HG03135 (cell line): ENCODE measurements around the gene CHKB.
"Not testable (repeated sequence)": the region's sequence is repeated elsewhere in the genome, so short reads cannot be mapped to it uniquely, and the experiment has no call there.

ENCODE experiments used
- ATAC-seq: cut with Tn5 transposase; IDR thresholded peaks from one replicate; pipeline ENCODE4 v1.9.1; 2021; ENCODE audit warnings: mild to moderate bottlenecking, moderate library complexity; ENCODE audit not compliant: unreplicated experiment

Gene CHKB

DNA sequence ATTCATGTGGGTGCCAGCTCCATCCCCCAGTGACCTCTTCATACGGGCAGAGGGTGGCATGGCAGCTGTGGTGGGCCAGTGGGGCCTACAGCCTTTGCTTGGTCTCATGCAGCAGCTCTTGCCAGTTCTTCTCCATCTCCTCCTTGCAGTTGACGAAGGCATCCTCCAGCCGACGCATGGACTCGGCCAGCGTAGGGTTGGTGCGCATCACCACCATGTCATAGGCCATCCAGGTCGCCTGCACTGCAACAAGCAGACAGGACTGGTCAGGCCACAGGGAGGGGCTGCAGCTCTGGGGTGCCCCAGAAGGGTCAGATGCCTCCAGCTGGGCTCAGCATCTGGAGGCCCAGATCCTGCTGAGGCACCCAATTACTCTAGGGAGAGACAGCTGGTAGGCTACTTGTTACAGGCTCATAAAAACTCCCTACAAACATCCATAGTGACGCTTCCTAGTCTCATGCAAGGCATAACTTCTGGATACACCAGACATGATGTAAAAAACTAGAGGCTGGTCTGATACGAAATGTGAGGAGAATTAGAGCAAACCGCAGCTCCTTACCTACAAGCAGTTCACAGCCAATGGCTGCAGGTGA lies 31.4 kb downstream of the CHKB start:
- ATAC-seq = no peak

- ATAC-seq = no peak
Measured at GRCh38 chr22:50550395-50550794, 32.3 kb downstream of the CHKB start.

- ATAC-seq = no peak
Measured at GRCh38 chr22:50548921-50549790, 33.5 kb downstream of the CHKB start.

DNA sequence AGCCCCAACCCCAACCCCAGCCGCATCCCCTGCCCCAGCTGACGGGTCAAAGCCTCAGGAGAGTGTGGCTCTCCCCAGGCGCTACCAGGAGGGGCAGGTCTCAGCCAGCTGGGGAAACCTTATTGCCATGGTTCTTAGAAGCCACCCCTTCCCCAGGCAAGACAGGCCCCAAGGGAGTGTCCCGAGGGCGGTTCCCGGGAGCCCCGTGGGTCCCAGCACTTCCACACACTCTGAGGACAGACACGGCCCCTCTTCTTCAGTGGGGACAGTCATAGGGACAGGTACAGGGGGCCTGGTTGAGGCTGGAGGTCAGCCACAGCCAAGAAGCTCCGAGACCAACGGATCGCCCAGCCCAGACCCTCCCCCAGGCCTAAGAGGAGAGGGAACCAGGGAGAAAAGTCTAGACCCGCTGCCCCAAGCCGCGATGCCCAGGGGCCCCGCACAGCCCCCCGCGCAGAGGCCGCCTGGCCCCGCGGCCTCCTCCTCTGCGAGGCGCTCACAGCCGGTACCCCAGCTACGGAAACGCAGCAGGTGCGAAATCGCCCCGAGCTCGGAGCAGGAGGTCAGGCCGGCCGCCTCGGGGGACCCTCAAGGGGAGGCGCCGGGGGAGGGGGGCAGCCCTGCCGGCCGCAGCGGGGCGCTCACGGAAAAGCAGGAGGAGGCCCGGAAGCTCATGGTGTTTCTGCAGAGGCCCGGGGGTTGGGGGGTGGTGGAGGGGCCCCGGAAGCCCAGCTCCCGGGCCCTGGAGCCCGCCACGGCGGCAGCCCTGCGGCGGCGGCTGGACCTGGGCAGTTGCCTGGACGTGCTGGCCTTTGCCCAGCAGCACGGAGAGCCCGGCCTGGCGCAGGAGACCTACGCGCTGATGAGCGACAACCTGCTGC lies 34.4 kb downstream of the CHKB start:
- ATAC-seq = no peak

- no peak for ATAC-seq
Measured at GRCh38 chr22:50547263-50547985, 35.2 kb downstream of the CHKB start.

- no peak for ATAC-seq
Measured at GRCh38 chr22:50546326-50547262, 36.1 kb downstream of the CHKB start.

GRCh38 chr22:50545522-50546325 lies 36.9 kb downstream of the CHKB start, which contains the start of gene KLHDC7B:
KLHDC7B (plus strand) TSS chr22:50545899; CDS start chr22:50546244, 345 bp downstream.
- no peak for ATAC-seq

DNA sequence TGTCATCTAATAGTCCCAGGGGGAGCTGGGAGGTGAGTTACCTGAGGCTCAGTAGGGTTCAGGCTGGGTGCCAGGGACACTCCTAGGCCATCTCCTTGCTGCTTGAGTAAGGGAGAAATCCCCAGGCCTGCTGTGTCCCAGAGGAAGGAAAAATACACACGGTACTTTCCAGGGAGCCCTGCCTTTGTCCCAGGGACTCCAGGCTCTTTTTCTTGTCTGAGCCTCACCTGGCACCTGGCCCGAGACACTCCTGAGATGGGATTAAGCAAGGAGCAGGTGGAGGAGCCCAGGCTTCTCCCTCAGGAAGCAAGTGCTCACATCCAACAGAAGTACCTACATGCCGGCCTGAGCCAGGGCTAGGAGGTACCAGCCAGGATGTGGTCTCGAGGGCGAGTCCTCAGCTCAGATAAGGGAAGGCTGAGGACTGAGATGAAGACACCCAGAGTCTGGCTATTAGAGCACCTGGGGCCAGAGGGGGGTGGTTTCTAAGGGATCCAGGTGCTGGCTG lies 37.8 kb downstream of the CHKB start:
- no peak for ATAC-seq

DNA sequence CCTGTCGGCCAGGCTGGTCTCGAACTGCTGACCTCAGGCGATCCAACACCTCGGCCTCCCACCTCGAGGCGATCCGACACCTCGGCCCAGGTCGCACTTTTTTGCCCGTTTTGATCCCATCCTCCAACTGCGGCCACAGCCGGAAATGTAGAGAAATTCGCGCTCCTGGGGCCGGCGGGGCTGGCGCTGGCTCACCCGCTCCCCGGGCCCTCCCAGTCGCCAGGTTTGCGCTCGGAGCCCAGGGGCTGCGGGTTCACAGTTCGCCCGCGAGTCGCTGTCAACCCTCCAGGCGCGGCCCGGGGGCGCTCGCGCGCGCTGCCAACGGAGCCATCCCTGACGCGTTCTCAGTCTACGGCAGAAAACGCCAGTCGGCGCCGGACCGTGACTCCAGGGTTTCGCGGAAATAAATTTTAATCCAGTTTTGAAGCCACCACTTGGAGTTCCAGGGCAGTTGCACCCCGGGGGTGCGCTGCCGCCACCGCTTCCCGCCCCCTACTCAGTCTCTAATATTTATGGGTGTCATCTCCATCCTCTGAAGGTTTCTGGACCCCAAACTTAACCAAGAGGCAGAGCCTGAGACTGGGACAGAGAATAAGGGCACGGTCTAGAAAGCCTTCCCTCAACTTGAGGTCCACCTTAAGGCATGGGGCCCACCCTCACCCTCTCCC lies 38.4 kb downstream of the CHKB start:
- ATAC-seq = no peak

GRCh38 chr22:50542416-50542927 lies 40.2 kb downstream of the CHKB start:
- no peak for ATAC-seq

DNA sequence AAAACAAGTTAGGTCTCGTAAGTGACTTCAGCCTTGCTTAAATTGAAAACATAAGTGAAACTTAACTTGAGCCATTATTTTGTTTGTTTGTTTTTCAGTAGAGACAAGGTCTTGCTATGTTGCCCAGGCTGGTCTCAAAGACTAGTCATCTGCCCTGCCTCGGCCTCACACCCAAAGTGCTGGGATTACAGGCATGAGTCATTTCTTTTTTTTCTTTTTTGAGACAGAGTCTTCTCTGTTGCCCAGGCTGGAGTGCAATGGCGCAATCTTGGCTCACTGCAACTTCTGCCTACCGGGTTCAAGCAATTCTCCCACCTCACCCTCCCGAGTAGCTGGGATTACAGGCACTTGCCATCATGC lies 41.0 kb downstream of the CHKB start:
- ATAC-seq = not testable (repeated sequence)

GRCh38 chr22:50540381-50540780 lies 42.3 kb downstream of the CHKB start:
- ATAC-seq = no peak

GRCh38 chr22:50537765-50538164 lies 44.9 kb downstream of the CHKB start:
- no peak for ATAC-seq

- no peak for ATAC-seq
Measured at GRCh38 chr22:50536226-50536625, 46.4 kb downstream of the CHKB start.

- no peak for ATAC-seq
Measured at GRCh38 chr22:50535113-50535512, 47.5 kb downstream of the CHKB start.

- ATAC-seq = not testable (repeated sequence)
Measured at GRCh38 chr22:50533856-50534711, 48.6 kb downstream of the CHKB start.
